ENCODE measurements around the gene STUB1.

GRCh38 chr16:714558-715476 lies 34.6 kb downstream of the STUB1 start, which contains the start of gene METRN:
- TF ChIP-seq CTCF (IDR thresholded peaks at IDR 0.05; ENCODE audit: extremely low read depth in 1 of 2, insufficient read depth in 1 of 2, low read depth in 1 of 2, low read length in 2 of 2) (no peak), JUN (IDR thresholded peaks at IDR 0.05; ENCODE audit: borderline replicate concordance, insufficient read depth, insufficient read length, low read depth) (no peak), EZH2 (IDR thresholded peaks at IDR 0.05; ENCODE audit: borderline replicate concordance, low read depth, low read length, severe bottlenecking) (no peak)

All from endothelial cell of umbilical vein (primary cell).